Calu3 (cell line): ENCODE measurements around the gene PIGQ. TPM values are rescaled to one million over a fixed set of nuclear protein-coding genes. Genes with fewer than 3 reads are reported as not detected.
A peak's percentile ranks its signal among the peaks of the same experiment; 100 is the strongest.

Experiments
- BruUV-seq: library from RNA; stranded (reverse); fragments of 400-500 nt; replicated peaks from 2 replicates; lab custom pipeline; 2021; lab: Mats Ljungman, UMichigan
- CTCF ChIA-PET: fragments of 300-600 bp; sonication (Branson Sonifier 250); formaldehyde crosslinking; loops from one replicate; lab custom pipeline; 2022; ENCODE audit warnings: antibody characterized with exemption; lab: Charles Lee
- DNase-seq: peaks from one replicate; pipeline ENCODE4 v3.0.0; 2022
- H3K27ac Mint-ChIP-seq: one replicate; pipeline ENCODE4 v1.8.0; 2022; ENCODE audit warnings: mixed read lengths; ENCODE audit not compliant: unreplicated experiment
- H3K27me3 Mint-ChIP-seq: one replicate; pipeline ENCODE4 v1.8.0; 2022; ENCODE audit warnings: mixed read lengths; ENCODE audit not compliant: unreplicated experiment
- H3K36me3 Mint-ChIP-seq: one replicate; pipeline ENCODE4 v1.8.0; 2022; ENCODE audit warnings: mild to moderate bottlenecking, moderate library complexity, mixed read lengths; ENCODE audit not compliant: insufficient read depth, unreplicated experiment
- H3K4me1 Mint-ChIP-seq: one replicate; pipeline ENCODE4 v1.8.0; 2022; ENCODE audit warnings: mild to moderate bottlenecking, low read depth, mixed read lengths; ENCODE audit not compliant: unreplicated experiment
- H3K4me3 Mint-ChIP-seq: one replicate; pipeline ENCODE4 v1.8.0; 2022; ENCODE audit warnings: mild to moderate bottlenecking, low read depth, moderate library complexity, mixed read lengths; ENCODE audit not compliant: unreplicated experiment
- H3K9me3 Mint-ChIP-seq: one replicate; pipeline ENCODE4 v1.8.0; 2022; ENCODE audit warnings: low read depth, mixed read lengths; ENCODE audit not compliant: unreplicated experiment
- CTCF ChIP-seq: fragments of 200-600 bp; IDR thresholded peaks from one replicate; pipeline ENCODE4 v1.8.0; 2022; ENCODE audit warnings: antibody characterized with exemption; ENCODE audit not compliant: unreplicated experiment
- intact Hi-C: fragments of 100-400 bp; cut with micrococcal nuclease; formaldehyde crosslinking; loops from one replicate; pipeline ENCODE4 v1.10.0; 2022; ENCODE audit not compliant: unreplicated experiment
- total RNA-seq: library from RNA; stranded (reverse); gene quantifications from 2 replicates; pipeline ENCODE4 v1.2.3, GENCODE V29; 2022

The PIGQ gene
- total RNA-seq, 1 experiment from 2014 or later: 101 TPM

- intact Hi-C loops: loop anchor here (10.0 kb wide), 1 partner anchor 106 kb away; the partner anchor contains the start of genes METTL26 and WFIKKN1
- no peak for TF ChIP-seq CTCF
- Mint-ChIP-seq H3K9me3 (no peaks in the 10 kb centered on the region), H3K27me3 (no peaks in the 10 kb centered on the region), H3K4me3 (peak overlapping the region; percentile 92), H3K27ac (peak overlapping the region; percentile 85), H3K4me1 (peaks cover 39% of the 10 kb centered on the region), H3K36me3 (peaks cover 69% of the 10 kb centered on the region)
- peak; percentile 60 for DNase-seq
- no TSS peak for BruUV-seq
- CTCF ChIA-PET: no interaction called here
Measured at GRCh38 chr16:528111-529011, 41.4 kb upstream of the PIGQ start.

GRCh38 chr16:529012-529575 is 40.7 kb upstream of the PIGQ start:
- H3K36me3 Mint-ChIP-seq: peaks cover 67% of the 10 kb centered on the region
- no peak for DNase-seq
- peaks cover 39% of the 10 kb centered on the region for H3K4me1 Mint-ChIP-seq
- H3K9me3 Mint-ChIP-seq: no peaks in the 10 kb centered on the region
- CTCF ChIA-PET: no interaction called here
- no peak for TF ChIP-seq CTCF
- intact Hi-C loops: loop anchor here (10.0 kb wide), 1 partner anchor 106 kb away; the partner anchor contains the start of genes METTL26 and WFIKKN1
- peak overlapping the region; percentile 92 for H3K4me3 Mint-ChIP-seq
- H3K27me3 Mint-ChIP-seq: no peaks in the 10 kb centered on the region
- H3K27ac Mint-ChIP-seq: peak overlapping the region; percentile 85
- BruUV-seq: TSS peak; percentile 53

GRCh38 chr16:530111-530817 is 39.5 kb upstream of the PIGQ start:
- Mint-ChIP-seq H3K4me3 (peak overlapping the region; percentile 92), H3K27ac (no peak overlapping the region), H3K36me3 (peaks cover 70% of the 10 kb centered on the region), H3K27me3 (no peaks in the 10 kb centered on the region), H3K4me1 (peaks cover 36% of the 10 kb centered on the region), H3K9me3 (no peaks in the 10 kb centered on the region)
- no TSS peak for BruUV-seq
- TF ChIP-seq CTCF: no peak
- CTCF ChIA-PET: interaction anchor here (0.6 kb wide), 2 partner anchors 168 to 279 kb away, joined by 4 read pairs; no protein-coding TSS in a partner anchor
- DNase-seq: no peak
- intact Hi-C loops: no loop called here

GRCh38 chr16:531494-532125 is 38.2 kb upstream of the PIGQ start:
- no peaks in the 10 kb centered on the region for H3K27me3 Mint-ChIP-seq
- H3K27ac Mint-ChIP-seq: no peak overlapping the region
- intact Hi-C loops: no loop called here
- peaks cover 67% of the 10 kb centered on the region for H3K36me3 Mint-ChIP-seq
- H3K9me3 Mint-ChIP-seq: no peaks in the 10 kb centered on the region
- DNase-seq: no peak
- TF ChIP-seq CTCF: no peak
- CTCF ChIA-PET: no interaction called here
- no peak overlapping the region for H3K4me3 Mint-ChIP-seq
- peaks cover 28% of the 10 kb centered on the region for H3K4me1 Mint-ChIP-seq
- no TSS peak for BruUV-seq
